Pons (tissue), 1 donor: ENCODE results near the gene PKP4.

Experiments used
- DNase-seq: peaks from one replicate; pipeline ENCODE4 v3.0.0-alpha.2; 2016; ENCODE audit warnings: low spot score

The PKP4 gene

DNA sequence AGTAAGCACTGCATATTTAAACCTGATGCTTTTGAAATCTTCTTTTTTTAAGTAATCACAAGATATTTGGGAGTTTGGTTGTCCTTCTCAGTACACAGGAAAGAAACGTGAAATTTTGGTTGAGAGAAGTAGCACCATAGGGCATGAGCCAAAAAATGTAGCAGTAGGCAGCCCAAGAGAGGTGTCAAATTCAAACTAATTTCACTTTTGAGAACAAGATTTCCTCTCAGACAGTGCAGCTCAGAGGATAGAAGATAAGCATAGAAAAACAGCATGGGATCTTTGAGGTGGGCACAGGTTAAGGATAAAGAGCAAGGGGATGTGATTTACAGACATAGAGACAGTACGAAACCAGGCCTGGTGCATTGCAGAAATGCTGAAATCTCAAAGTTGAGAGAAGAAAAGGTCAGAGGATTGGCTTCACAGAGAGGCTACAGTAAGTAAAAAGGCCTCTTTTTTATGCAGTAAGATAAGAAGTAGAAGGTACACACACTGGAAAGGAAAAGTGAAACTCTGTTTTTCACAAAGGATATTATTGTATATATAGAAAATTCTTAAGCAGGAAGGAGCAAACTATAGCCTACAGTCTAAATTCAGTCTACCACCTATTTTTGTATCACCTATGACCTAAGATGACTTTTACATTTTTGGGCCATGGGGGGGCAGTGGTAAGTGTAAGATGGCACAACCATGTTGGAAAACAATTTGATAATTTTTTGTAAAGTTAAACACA lies 89.8 kb downstream of the PKP4 start:
- no peak for DNase-seq

DNA sequence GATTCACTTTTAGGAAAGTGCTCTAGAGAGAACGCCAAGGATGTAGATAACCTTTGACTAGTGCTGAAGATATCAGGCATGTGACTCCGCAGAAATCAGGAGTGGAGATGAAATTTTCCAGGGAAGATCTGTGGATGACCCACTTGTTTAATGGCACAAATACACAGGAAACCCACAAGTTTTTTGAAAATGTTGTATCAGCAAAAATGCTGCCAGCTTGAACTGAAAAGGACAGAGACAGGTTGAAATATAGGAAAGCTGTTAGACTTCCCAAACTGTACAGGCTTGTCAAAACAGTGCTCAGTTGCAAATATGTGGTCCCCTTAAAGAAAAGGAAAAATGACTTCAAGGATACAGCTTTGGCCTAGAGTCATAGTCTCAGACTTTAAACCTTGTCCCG lies 96.5 kb downstream of the PKP4 start:
- DNase-seq, result no peak

DNA sequence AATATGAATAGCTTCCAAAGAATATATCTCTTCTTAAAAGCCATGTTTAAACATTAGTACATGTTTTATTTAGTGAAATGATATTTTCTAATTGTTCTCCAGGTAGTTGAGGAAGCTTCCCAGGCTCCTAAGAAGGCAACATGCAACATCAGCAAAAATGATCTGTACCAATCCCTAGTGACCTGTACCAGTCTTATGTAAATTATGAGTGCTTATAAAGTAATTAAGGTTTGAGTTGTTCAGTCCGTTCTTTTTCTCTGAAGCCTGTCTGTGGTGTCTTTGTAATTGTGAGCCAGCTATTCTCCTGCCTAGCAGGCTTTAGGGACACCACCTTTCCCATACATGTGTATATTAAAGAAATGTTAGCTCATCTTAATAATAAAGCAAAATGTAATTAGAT lies 98.2 kb downstream of the PKP4 start:
- DNase-seq, result no peak

DNA sequence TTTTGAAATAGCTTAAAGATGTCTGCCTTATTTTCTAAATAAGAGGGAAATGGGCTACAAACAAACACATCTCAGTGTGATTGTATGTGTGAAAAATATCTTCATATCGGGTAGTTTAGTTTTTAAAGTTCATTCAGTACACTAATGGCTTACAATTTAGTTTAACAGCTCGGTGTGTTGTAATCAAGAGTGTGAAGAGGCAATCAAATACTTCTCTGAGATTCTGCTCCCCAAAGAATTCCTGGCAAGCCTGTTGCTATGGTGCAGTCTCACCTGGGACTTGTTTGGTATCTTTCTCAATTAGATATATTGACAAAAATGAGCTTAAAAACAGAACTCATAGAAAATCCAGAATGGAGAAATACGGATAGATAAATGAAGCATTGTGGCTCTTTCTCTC lies 99.4 kb downstream of the PKP4 start:
- no peak for DNase-seq

DNA sequence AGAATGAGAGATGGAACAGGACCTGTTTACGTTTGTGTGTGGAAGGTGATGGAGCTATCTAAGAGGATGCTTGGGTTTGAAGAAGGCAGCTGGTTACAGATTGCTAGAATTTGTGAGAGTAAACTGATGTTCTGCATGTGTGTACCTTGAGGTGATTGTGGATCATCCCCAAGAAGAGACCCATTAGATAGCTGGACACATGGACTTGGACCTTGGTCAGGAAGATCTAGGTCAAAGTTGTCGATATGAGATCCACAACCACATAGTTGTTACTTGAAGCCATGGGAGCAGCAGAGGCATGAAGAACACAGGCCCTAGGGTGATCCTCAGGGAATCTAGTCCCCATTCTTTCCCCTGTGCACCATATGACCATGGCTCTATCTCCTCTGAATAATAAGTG lies 101.0 kb downstream of the PKP4 start:
- DNase-seq, result no peak

DNA sequence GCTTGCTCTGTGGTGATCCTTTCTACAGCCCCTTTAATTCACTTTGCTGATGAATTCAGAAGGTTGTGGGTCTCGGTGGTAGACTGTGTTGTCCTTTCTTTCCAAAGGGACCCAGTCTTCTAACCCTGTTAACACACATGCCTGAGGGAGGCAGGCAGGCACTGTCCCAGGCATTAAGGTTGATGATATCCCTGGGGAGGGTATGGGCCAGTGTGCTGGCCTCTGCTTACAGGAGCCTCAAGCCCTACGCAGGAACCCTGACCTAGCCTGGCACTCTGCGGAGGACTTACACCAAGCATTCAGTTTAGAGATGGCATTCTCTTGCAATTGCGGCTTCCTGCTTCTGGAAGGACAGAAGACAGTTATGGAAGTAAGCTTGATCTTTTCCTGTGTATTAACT lies 102.5 kb downstream of the PKP4 start:
- DNase-seq, result no peak

DNA sequence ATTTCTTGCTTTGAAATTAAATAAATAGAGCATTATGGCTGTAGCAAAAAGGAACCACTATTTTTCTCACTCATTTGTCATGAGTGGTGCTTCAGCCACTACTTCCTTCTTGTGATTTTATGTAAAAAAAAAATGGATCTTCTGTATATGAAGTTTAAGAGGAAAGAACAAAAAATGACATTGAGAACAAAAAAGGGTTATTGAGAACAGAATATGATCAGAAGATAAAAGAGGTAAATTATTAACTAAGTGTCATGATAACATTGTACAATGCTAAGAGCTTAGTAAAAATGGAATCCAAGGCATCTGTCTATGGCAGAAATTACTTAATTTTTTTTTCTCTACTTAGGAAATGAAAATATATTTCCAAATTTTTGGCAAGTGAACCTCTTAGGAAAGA lies 103.5 kb downstream of the PKP4 start:
- DNase-seq, result no peak

DNA sequence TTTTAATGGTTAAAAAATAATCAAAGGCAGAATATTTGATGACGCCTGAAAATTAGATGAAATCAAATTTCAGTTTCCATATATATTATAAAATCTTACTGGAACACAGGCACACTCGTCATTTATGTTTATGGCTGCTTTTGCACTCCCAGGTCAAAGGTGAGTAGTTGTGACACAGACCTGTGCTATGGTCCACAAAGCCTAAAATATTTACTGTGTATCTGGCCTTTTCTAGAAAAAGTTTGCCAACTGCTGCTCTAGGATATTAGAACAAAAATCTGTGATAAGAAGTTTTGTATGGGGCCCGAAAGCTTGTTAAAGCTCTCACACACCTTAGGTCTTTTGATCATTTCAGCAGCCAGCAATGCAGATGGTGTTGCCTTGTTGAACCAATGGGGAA lies 104.3 kb downstream of the PKP4 start:
- DNase-seq, result no peak

DNA sequence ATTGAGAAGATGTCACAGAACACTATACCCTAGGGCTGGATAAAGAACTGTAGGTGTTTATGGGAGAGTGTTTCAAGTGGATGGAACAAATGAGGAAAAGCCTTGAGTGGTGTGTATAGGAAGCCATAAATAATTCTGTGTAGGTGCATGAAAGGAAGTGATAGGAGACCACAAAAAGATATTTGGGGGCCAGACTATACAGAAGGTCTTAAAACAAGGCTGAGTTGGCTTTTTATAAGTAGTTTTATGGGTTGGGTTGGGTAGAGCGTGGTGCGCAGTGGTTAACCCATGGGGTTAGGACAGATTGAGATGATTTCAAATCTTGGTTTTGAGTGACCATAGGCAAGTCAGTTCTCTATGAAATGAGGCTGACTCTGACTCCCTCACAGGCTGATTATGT lies 110.5 kb downstream of the PKP4 start:
- no peak for DNase-seq

DNA sequence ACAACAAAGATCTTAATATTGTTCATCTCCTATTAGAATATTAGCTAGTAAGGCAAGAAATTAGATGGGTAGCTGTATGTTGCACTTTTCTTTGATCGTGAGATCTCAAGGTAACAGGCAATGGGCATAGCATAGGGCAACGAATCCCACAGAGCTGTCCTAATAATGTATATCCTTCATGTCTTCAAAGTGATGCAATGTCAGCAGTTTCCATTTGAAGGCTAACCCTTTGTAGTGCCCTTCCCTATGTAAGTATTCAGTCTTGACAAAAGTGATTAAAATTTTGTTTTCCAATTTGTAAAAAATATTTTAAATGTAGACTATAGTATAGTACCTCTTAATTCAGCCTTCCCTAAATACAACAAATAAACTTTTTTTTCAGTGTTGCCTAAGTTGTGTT lies 112.5 kb downstream of the PKP4 start:
- no peak for DNase-seq

DNA sequence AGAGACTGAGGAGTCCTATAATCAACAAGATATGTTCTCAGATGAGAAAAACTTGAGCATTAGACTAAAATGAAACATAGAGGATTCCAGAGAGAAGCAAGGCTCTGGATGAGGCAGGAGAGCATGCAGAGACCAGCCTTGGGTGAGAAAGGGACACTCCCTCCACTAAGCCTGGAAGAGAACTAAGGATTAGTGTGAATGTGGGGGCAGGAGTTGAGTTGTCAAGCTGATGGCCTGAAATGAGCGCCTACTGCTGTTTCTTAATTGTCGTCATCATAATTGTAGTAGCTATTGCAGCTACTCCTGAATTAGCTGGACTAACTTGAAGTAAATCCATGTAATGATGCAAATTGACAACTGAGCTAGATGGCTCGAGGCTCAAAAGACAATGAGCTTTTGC lies 114.1 kb downstream of the PKP4 start:
- DNase-seq, result no peak

DNA sequence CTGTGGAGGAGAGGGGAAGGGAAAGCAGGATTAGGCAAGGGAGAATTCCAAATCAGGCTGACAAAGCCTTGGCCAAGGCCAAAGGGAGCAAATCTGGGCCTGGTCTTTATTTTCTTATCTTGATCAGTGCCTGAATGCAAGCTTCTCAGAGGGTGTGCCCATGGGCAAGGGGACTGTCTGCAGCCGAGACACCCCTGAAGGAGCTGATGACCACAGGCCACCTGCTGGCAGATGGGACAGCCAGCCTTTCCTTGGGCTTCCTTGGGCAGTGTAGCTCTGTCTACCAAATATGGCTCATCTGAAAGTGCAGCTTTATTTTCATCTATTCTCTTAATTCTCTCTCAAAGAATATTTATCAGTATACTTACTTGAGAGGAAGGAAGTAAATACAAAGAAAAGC lies 117.0 kb downstream of the PKP4 start:
- no peak for DNase-seq

DNA sequence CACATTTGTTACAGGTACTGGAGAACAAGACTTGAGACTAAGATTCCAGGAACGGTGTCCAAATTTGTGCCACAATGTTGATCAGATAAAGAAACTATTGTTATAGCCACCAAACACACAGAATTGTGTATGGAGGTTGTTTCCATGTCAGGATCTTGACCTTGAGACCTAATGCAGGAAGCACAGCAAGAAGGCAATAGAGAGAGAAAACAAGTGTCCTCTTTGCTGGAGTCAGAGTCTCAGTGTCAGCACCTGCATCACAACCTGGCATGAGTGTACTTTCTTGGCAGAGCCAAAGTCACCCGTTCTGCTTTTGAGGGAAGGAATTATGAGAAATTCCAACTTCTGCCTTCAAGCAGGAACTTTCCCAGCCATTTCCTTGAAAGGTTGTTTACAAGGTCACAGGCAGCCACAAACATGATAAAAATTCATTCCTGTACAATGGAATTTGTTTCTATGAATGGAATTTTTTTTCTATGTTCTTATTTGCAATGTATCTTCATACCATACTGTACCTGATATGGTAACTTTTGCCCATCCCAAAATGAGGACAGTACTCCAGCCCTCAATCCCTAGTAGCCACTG lies 118.4 kb downstream of the PKP4 start:
- peak; percentile 36 for DNase-seq

DNA sequence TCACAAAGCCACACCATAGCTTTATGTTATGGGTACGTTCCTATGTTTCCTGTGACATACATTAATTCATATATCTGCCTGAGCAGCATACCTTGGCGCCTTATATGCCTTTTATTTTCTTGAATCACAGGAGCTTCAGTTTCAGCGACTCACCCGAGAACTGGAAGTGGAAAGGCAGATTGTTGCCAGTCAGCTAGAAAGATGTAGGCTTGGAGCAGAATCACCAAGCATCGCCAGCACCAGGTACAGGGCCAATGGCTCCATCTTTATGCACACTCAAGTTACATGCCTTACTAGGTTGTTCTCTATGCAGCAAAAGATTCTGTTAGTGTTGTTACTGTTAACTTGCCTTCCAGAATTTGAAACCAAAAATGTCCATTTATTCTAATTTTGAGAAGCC lies 120.4 kb downstream of the PKP4 start:
- no peak for DNase-seq

DNA sequence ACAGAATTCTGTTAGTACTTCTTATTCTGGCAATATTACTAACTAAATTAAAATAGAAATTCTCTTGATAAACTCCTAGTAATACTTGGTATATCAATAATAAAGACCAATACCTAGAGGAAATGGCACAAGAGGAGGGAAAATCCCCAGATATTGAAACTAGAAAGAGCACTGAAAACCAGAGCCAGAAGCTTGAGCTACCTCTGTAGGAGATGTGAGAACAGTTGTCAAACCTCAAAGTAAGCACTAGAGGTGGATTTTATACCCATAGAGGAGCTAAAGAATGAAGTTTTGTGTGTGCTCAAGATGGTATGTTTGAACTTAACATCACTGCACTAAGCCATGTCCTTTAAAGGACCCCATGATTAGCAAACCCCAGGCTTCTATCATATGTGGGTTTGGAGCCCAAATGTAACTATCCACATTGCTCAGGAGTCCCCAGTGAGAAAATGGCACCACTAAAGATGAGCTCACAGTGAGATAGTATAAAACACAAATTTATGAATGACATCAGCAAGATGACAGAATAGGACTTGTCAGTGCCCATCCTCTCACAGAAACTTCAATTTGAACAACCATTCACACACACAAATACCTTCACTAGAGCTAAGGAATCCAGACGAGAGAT lies 122.1 kb downstream of the PKP4 start:
- DNase-seq, result no peak

DNA sequence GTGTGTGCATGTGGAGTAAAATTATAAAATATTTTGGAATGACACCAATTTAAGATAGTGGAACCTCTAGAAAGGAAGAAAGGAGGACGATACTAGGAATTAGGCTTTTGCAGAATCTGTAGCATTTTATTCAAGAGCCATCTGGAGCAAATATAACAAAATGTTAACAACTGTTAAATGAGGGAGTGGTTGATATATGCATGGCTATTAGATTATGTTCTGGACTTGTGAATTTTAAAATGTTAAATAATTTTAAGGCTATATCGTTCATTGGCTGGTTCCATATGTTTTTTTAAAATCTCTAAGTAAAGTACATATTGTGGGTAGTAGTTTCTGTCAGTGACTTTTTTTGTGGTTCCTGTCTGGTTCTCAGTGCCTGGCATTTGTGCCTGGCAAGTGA lies 123.2 kb downstream of the PKP4 start:
- DNase-seq, result no peak

DNA sequence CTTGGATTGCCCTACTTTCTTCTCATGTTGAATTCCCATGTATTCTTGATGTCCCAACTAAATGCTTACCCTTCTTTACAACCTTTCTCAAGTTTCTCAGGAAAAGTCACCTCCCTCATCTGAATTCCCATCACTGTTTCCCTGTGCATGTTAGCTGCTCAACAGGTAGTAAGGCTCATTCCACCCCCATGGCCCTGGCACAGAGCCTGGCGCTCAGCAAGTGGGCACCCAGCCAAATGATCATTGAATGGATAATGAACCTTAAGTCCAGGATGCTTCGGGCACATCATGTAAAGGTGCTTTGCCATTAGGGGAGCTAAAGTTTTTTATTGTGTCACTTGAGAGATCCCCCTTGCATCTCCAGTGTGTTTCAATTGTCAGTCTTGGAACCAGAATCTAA lies 124.0 kb downstream of the PKP4 start:
- DNase-seq, result no peak

DNA sequence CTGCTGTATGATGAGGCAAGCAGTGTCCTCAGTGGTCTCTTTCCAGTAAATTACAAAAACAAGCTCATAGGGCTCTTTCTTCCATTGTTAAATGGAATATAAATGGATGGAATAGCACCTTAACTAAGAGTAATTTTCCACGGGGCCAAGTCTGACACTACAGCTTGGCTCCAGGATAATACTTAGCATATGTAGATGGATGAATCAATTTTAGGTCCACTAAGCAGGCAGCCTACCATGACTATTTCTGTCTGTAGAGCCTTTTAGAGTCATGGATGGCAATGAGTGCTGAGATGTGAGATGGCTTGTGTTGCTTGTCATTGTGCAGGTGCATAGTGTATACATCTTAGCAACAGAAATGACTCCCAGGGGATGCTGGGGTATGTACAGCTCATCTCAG lies 125.9 kb downstream of the PKP4 start:
- DNase-seq, result no peak

DNA sequence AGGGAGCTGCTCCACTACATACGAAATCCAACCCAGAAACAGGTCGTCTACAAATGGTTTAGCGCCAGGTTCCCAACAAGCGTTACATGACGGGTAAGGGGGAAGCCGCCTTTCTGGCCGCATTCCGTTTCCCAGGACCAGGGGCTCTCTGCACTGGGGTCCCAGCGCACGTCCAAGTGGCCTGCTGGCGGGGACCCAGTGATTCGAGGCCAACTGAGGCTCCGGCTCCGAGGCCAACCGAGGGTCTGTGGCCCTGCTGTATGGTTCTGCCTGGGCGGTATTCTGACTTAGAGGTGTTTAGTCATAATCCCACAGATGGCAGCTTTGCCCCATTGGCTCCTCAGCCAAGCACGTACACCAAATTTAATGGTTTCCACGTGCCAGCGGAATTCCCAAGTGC lies 127.2 kb downstream of the PKP4 start:
- no peak for DNase-seq

DNA sequence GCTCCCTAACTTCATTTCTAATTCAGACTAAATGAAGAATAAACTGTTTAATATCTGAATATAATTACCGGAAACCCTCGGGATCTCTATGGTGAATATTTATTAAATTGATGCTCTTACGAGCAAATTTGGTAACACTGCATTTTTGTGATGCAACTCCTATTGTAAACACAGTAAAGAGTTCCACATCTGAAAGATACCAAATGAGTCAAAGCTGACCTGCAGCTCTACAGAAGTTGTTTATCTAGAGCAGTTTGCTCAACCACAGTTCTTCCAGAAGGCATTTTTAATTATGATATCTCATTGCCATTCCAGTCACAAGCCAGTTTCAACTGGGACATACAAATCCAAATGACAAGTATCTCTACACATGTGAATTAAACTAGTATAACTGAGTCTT lies 129.7 kb downstream of the PKP4 start:
- no peak for DNase-seq

DNA sequence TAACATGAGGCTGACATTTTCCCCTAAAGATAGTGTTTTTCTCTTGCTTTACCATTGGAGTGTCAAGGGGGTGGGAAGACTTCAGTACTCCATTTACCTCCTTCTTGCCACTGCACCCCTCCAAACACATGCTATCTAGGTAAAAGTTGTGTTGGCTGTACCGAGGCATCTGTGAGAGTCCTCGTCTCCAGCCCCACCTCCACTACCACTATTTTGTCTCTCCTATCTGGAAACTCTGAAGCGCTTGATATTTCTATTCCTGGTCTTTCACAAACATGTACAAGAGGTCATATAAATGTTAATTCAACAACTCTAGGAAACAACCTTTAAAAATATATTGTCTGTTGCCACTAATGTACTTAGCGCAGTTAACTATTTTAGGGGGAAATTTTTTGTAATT lies 132.6 kb downstream of the PKP4 start:
- no peak for DNase-seq

DNA sequence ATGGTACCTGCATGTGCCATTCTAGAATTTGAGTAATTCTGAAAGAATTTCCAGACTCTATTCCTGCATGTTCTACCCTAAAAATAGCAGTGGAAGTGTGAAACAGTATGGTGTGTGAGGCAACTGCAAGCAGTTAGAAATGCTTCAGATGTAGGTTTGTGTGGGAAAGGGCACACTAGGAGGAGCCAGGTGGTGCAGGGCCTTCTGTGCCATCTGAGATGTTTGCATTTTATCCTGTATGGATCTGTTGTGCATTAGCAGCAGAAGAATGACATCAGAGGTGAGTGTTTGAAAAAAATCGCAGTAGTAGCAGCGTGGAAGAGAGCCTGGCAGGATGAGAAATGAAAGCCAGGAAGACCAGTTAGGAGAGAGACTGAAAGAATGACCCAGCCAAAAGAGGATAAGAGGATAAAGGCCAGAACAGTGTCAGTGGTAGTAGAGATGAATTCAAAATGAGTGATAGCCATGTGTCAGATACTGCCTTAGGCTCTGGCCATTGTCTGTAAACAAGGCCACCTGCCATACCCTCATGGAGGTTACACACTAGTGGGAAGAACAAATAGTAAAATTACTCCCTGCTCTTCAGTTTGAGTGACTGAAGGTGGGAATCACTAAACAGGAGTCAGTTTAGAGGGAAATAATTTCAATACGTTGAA lies 142.2 kb downstream of the PKP4 start:
- no peak for DNase-seq

DNA sequence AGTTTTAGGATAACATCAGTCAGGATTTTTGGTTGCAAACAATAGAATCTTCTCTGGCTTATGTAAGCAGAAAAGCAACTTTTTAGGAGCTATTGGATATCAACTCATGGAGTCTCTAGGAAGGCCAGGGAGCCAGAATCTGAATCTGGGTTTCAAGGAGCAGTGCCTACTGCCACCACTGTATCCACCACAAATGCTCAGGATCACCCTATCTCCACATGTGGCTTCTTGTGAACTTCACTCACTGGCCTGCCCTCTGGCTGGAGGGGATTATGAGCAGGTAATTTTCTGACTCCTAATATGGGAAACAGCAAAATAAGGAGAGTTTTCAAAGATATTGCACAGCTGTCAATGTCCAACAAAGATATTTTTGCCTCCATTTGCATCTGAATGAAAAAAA lies 142.9 kb downstream of the PKP4 start:
- no peak for DNase-seq
